ENCODE measurements around the gene COL23A1. TPM values are rescaled to one million over a fixed set of nuclear protein-coding genes. Genes with fewer than 3 reads are reported as not detected.

Gene COL23A1
- total RNA-seq, 1 donor from 2014 or later = 75.2 TPM

DNA sequence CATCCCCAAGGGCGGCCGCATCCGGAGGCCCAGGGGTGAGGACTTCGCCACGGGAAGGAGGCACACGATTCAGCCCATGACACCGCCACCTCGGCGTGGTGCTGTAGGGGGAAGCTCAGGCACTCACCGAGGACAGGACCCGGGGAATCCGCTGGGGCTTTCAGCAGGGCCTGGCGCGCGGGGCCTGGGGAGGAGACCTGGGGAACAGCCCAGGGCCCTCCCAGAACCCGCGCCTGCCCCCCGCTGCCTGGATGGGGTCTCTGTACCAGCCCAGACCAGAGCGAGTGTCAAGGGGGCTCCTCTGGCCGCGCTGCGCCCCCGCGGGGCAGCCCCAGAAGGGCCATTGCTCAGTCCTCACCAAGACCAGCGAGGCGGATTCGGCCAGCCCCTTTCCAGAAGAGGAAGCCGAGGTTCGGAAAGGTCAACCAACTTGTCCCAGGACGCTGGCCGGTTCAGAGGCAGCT lies 12.8 kb downstream of the COL23A1 start:
- Mint-ChIP-seq H3K27ac (ENCODE audit: unreplicated experiment) (no peak overlapping the region), H3K36me3 (ENCODE audit: low read depth, unreplicated experiment) (peaks cover 20% of the 10 kb centered on the region), H3K9me3 (ENCODE audit: unreplicated experiment) (no peaks in the 10 kb centered on the region), H3K4me3 (ENCODE audit: unreplicated experiment) (peak overlapping the region; percentile 85), H3K27me3 (ENCODE audit: unreplicated experiment) (peaks cover 14% of the 10 kb centered on the region), H3K4me1 (ENCODE audit: unreplicated experiment) (peaks cover 10% of the 10 kb centered on the region)
- DNase-seq (ENCODE audit: low spot score) = peak; percentile 45
- TF ChIP-seq CTCF (IDR thresholded peaks at IDR 0.05; ENCODE audit: unreplicated experiment) = no peak

- H3K9me3 Mint-ChIP-seq (ENCODE audit: unreplicated experiment) = no peaks in the 10 kb centered on the region
- H3K36me3 Mint-ChIP-seq (ENCODE audit: low read depth, unreplicated experiment) = peaks cover 20% of the 10 kb centered on the region
- H3K27ac Mint-ChIP-seq (ENCODE audit: unreplicated experiment) = no peak overlapping the region
- H3K4me3 Mint-ChIP-seq (ENCODE audit: unreplicated experiment) = peak overlapping the region; percentile 85
- no peak for TF ChIP-seq CTCF (IDR thresholded peaks at IDR 0.05; ENCODE audit: unreplicated experiment)
- DNase-seq (ENCODE audit: low spot score) = peak; percentile 40
- H3K27me3 Mint-ChIP-seq (ENCODE audit: unreplicated experiment) = peaks cover 11% of the 10 kb centered on the region
- H3K4me1 Mint-ChIP-seq (ENCODE audit: unreplicated experiment) = peaks cover 10% of the 10 kb centered on the region
These were observed 13.4 kb downstream of the COL23A1 start for GRCh38 chr5:178576591-178577351.

GRCh38 chr5:178573216-178573615 lies 17.0 kb downstream of the COL23A1 start:
- H3K36me3 Mint-ChIP-seq (ENCODE audit: low read depth, unreplicated experiment) = peaks cover 25% of the 10 kb centered on the region
- no peak for TF ChIP-seq CTCF (IDR thresholded peaks at IDR 0.05; ENCODE audit: unreplicated experiment)
- no peak for DNase-seq (ENCODE audit: low spot score)
- H3K9me3 Mint-ChIP-seq (ENCODE audit: unreplicated experiment) = no peaks in the 10 kb centered on the region
- H3K4me1 Mint-ChIP-seq (ENCODE audit: unreplicated experiment) = peaks cover 13% of the 10 kb centered on the region
- no peak overlapping the region for H3K4me3 Mint-ChIP-seq (ENCODE audit: unreplicated experiment)
- peaks cover 7% of the 10 kb centered on the region for H3K27me3 Mint-ChIP-seq (ENCODE audit: unreplicated experiment)
- H3K27ac Mint-ChIP-seq (ENCODE audit: unreplicated experiment) = no peak overlapping the region

DNA sequence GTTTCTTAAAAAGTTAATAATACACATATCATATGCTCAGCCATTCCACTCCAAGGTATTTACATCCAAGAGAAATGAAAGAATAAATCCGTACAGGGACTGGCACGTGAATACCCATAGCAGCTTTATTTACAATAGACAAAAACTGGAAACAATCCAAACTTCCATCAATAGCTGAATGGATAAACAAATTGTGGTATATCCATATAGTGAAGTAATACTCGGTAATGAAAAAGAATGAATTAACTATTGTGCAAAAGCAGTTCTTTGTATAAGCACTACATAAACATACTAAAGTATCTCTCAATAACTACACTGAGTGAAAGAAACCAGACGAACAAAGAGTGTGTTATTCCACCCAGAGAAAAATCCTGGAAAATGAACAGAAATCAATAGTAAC lies 17.6 kb downstream of the COL23A1 start:
- Mint-ChIP-seq H3K4me1 (ENCODE audit: unreplicated experiment) (peaks cover 13% of the 10 kb centered on the region), H3K4me3 (ENCODE audit: unreplicated experiment) (peak overlapping the region; percentile 57), H3K27me3 (ENCODE audit: unreplicated experiment) (peaks cover 7% of the 10 kb centered on the region), H3K27ac (ENCODE audit: unreplicated experiment) (no peak overlapping the region), H3K36me3 (ENCODE audit: low read depth, unreplicated experiment) (peaks cover 25% of the 10 kb centered on the region), H3K9me3 (ENCODE audit: unreplicated experiment) (no peaks in the 10 kb centered on the region)
- no peak for TF ChIP-seq CTCF (IDR thresholded peaks at IDR 0.05; ENCODE audit: unreplicated experiment)
- no peak for DNase-seq (ENCODE audit: low spot score)

DNA sequence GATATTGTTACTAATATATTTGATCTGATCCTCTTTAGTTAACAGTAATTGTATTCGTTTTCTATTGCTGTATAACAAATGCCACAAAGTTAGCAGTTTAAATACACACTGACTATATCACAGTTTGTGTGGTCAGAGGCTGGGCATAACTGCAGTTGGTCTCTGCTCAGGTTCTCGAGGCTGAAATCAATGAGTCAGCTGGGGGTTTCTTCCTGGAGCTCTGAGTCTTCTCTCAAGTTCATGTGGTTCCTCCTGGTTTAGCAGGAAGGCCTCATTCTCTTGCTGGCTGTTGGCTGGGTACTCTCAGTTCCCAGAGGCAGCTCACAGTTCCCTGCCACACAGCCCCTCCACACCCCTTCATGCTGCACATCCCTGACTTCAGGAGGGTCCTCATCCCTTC lies 20.7 kb downstream of the COL23A1 start:
- DNase-seq (ENCODE audit: low spot score) = no peak
- Mint-ChIP-seq H3K27ac (ENCODE audit: unreplicated experiment) (no peak overlapping the region), H3K4me1 (ENCODE audit: unreplicated experiment) (peaks cover 17% of the 10 kb centered on the region), H3K9me3 (ENCODE audit: unreplicated experiment) (no peaks in the 10 kb centered on the region), H3K4me3 (ENCODE audit: unreplicated experiment) (no peak overlapping the region), H3K27me3 (ENCODE audit: unreplicated experiment) (peaks cover 4% of the 10 kb centered on the region), H3K36me3 (ENCODE audit: low read depth, unreplicated experiment) (peaks cover 20% of the 10 kb centered on the region)
- no peak for TF ChIP-seq CTCF (IDR thresholded peaks at IDR 0.05; ENCODE audit: unreplicated experiment)
